ENCODE data around the gene DMRT2. TPM values are rescaled to one million over a fixed set of nuclear protein-coding genes. Genes with fewer than 3 reads are reported as not detected.

DMRT2 gene
- total and polyA plus RNA-seq, 2 of the 8 experiments (the other 6 are each of a cell fraction or from before 2014, with no cell fraction given) = 0.29 to 0.93 TPM

GRCh38 chr9:1098551-1098950 lies 48.4 kb downstream of the DMRT2 start (continued):
- TF ChIP-seq POU5F1 (IDR thresholded peaks at IDR 0.05; ENCODE audit: low read depth, low read length) (no peak), POLR2AphosphoS5 (IDR thresholded peaks at IDR 0.05; ENCODE audit: low read depth, low read length) (no peak)

All from H1 (cell line).